NCI-H2029 (cell line): ENCODE measurements around the gene DNM3.
"Not testable (repeated sequence)": the region's sequence is repeated elsewhere in the genome, so short reads cannot be mapped to it uniquely, and the experiment has no call there.

Source experiments
- DNase-seq: peaks from one replicate; lab custom pipeline; 2025; lab: John Stamatoyannopoulos, UW

The DNM3 gene

DNA sequence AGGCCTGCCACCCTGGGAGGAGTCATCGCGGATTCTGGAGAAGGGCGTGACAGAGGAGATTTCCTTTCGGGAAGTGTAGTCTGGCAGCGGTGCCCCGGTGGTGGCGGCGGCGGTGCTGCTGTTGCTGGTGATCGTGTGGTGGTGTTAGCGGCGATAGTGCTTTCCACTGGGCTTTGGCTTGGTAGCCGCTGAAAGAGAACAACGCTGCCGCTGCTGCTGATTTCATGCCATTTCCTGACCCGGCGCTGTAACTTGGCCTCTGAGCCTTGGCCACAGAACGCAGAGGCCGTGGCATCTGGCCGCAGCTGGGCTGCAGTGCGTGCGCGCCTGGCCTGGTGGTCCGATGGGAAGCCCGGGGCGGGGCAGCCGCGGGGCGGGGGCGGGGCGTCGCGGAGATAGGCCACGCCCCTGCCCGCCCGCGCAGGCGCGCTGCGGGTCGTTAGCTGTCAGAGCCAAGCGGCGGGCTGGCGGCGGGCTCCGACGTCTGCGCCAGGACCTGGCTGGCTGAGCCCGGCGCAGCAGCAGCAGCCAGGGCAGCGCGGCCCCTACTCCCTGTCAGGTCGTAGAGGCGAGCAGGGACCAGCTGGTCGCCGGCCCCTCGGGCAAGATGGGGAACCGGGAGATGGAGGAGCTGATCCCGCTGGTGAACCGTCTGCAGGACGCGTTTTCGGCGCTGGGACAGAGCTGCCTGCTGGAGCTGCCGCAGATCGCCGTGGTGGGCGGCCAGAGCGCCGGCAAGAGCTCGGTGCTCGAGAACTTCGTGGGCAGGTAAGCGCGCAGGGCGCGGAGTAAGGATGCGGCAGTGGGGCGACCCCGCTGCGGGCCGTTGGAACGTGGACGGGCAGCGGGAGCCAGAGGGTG, at the start of gene DNM3:
Gene DNM3, plus strand, starts transcription at position 449 of the 861 bp plus-strand sequence. Its CDS starts 159 bp downstream, at position 608.
- DNase-seq, result peak; percentile 14

DNA sequence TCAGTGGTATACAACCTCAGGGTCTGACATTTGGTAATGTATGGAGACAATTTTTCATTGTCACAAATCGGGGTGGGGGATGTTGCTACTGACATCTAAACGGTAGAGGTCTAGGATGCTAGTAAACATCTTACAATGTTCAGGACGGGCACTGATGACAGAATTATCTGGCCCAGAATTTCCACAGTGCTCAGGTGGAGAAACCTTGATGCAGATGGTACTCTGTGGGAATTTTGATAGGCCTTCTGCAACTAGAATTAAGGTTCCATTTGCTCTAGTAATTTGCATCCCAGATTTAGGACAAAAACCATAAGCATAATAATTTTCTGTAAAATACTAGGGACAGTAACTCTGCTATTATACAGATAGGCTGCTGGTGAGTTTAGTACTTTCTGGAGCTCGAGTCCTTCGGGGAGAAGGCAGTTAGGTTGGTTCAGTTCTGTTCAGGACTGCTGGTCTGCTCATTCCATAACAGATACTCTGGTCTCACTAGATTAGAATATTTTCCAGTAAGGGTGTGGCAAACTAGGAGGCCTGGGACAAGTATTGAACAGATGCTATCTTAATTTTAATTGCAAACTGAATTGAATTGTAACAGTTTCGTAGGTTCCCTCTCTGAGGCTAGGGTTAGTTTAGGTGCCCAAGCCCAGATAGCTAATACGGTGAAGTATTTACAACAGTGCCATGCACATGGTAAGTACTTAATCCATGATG, 48.5 kb upstream of the DNM3 start:
- DNase-seq, result no peak

DNA sequence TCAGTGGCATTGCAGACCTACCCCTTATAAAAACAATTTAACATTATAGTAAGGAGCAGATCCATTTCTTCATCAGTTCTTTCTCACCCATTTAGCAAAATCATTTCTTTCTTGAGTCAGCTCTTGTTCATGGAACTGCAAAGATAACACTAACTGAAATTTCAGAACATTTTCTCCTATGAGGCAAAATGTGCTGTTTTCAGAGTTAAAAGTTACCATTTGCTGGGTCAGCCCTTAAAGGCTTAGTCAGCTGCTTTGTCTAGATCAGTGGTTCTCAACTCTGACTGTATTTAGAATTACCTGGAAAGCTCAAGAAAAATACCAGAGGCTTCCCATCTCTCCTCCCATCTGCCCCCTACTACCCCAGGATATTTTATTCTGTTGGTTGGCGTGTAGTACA, 47.7 kb upstream of the DNM3 start:
- no peak for DNase-seq

DNA sequence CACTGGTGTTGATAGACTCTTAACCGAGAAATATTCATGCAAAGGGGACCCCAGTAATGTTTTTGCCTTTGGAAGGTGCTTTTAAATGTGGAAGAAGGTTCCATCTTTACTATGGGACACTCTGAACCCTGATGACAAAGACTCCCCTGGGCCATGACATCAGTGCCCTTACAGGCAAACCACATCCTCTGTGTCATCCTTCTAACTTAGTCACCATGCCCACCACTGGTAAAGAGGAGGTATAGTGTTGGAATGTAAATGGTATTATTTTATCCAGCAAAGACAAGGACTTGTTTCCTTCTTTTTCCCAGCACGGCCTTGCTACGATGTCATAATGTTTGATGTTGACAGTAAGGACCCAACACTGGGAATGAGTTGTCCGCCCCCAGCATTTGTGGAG, 47.2 kb upstream of the DNM3 start:
- no peak for DNase-seq

DNA sequence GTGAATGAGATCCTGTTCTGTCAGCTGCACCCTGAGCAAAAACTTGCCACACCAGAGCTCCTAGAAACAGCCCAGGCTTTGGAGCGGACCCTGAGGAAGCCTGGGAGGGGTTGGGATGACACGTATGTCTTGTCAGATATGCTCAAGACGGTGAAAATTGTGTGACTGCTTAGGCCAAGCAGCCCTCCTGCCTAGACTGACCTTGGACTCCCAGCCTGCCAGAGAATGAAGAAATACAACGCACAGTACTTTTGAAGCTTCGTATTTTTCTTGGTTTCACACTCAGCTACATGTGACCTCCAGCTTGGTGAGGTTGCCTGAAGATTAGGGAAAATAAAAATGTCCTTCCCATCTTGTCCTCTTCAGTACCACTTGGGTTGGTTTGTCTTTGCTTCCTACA, 44.7 kb upstream of the DNM3 start:
- no peak for DNase-seq

DNA sequence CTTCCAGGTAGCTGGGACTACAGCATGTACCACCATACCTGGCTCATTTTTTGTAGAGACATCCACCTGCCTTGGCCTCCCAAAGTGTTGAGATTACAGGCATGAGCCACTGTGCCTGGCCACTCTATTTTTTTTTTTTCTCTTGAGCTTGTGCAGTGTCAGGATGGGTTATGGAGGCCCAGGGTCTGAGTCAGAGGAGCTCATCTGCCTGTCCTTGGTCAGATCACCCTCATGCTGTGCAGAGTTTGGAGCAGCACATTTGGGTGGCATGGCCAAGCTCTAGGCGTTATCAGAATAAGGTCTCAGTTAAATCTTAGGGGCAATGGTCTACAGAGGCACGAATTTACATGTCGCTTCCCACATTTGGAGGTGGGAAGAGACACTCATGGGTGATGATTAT, 43.0 kb upstream of the DNM3 start:
- no peak for DNase-seq

DNA sequence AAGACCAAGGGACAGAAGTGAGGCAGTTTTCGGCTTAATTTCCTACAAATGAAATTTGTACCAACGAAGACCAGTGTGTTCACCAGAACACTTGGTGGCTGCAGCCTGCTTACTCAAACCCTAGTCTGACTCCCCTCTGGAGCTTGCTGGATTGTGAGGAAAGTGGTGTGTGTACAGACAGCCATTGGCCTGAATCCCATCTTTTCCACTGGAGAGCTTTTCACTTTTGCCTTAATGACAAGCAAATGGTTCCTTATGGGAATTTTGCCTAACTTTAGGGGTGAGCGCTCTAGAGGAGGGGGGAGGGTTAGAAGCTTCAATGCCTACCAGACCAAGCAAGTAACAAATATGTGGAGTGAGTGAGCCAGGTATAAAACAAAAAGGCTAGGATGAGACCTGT, 42.5 kb upstream of the DNM3 start:
- DNase-seq, result no peak

DNA sequence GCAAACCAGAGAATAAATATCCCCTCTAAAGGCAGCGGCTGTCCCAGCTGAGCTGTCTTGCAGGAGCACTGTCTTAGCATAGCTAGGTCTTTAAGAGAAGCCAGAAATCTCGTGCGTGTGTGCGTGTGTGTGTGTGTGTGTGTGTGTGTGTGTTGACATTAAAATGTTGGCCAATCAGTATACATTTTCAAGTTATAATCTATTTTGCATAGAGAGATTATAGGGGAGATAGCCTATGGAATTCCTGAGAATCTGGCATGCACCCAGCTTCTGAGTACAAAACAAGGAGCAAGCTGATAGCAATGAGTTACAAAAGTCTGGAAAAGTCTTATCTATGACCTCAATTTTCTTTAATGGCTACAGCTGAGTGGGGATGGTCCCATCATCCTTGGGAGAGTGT, 42.1 kb upstream of the DNM3 start:
- DNase-seq, result no peak

DNA sequence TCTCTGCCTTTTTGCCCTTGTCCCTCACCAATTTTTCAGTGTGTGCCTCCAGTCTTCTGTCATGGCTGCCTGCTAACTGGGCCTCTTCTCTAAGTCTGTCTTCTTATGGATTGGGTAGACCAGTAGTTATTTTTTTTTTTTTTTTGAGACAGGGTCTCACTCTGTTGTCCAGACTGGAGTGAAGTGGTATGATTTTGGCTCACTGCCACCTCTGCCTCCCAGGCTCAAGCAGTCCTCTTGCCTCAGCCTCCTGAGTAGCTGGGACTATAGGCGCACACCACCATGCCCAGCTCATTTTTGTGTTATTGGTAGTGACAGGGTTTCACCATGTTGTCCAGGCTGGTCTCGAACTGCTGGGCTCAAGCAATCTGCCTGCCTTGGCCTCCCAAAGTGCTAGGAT, 41.6 kb upstream of the DNM3 start:
- not testable (repeated sequence) for DNase-seq

DNA sequence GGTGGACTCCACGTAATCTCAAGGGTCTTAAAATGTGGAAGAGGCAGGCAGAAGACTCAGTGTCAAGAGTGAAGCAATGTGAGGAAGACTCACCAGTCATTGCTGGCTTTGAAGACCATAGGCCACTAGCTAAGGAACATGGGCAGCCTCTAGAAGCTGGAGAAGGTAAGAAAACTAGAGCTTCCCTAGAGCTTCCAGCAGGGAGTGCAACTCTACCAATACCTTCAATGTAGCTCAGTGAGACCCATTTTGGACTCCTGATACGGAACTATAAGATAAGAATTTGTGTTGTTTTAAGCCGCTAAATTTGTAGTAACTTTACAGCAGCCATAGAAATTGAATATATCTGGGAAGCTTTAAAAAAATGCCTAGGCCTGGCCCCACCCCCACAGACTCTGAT, 41.0 kb upstream of the DNM3 start:
- DNase-seq, result no peak

DNA sequence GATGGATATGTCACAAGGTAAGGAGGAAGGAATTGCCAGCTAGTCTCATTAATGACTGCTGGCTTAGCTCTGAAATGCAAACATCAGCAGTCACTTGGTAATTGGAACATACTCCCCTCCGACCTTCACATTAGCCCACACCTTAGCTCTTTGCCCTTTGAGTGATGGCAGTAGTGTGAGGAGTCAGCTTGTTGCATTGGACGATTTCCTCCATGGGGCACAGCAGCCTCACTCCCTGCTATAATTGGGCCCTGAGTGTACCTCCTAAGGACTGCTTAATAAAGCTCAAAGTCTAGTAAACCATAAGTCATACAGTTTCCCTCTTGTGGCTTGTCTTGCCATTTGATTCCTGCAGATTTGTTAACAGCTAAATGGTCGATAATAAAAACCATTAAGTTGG, 40.4 kb upstream of the DNM3 start:
- DNase-seq, result no peak

DNA sequence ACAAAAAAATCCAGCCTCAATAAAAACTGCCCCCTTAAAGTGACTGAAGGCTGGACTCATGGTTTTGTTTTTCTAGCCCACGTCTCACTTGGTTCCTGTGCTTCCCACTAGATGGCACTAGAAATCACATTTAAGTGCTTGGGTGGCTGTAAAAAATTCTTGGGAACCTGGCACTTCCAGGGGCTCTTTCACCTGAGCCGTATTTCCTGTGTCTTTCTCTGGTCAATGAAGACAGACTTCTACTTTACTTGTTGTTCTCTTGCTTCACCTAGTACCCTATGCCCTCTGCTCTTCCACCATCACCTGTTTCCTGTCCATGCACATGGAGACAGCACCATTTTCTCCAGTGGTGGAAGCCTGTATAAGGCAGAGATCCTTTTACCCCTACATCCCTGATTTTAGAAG, 39.8 kb upstream of the DNM3 start:
- DNase-seq, result no peak

DNA sequence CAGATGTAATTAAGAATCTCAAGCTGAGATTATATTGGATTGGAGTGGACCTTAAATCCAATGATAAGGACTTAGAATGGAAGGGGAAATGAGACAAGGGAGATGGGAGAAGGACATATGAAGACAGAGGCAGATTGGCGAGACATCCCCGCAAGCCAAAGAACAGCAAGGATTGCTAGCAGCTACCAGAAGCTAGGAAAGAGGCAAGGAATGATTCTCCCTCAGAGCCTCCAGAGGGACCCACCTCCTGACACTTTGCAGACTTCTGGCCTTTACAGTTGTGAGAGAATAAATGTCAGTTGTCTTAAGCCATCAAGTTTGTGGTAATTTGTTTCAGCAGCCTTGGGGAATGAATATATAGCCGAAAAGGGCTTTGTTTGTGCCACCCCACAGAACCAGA, 39.1 kb upstream of the DNM3 start:
- no peak for DNase-seq

DNA sequence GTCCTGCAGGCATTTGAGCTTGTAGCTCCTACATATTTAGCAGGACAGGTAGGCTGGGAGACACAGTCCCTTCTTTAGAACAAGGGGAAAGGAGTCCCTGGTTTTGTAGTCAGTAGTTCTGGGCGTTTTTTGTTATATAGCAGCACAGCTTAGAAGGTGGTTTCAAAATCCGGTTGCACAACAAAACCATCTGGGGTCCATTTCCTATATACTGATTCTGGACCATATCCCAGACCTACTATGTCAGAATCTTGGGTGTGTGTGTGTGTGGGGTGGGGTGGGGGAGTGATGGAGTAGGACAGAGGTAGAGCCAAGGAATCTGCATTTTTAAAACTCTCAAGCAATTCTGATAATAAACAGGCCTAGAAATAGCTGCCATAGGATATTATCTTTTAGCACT, 38.3 kb upstream of the DNM3 start:
- no peak for DNase-seq

DNA sequence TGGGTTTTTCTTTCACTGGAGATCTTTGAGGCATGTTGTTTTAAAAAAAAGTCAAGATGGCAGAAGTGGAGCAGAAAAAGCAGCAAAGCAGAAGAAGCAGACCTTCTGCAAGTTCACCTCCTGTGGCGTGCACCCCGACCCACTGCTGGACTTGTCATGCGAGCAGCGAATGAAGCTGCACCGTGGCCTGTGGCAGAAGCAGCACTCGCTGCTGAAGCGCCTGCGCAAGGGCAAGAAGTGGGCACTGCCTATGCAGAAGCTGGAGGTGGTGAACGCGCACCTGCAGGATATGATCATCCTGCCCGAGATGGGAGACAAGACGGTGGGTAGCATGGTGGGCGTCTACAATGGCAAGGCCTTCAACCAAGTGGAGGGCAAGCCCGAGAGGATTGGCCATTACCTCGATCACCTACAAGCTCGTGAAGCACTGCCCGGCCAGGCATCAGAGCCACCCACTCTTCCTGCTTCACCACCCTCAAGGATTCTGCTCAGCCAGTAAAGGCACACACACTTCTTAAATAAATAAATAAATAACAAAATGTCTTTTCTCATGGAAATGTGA, 37.8 kb upstream of the DNM3 start:
- DNase-seq, result no peak

DNA sequence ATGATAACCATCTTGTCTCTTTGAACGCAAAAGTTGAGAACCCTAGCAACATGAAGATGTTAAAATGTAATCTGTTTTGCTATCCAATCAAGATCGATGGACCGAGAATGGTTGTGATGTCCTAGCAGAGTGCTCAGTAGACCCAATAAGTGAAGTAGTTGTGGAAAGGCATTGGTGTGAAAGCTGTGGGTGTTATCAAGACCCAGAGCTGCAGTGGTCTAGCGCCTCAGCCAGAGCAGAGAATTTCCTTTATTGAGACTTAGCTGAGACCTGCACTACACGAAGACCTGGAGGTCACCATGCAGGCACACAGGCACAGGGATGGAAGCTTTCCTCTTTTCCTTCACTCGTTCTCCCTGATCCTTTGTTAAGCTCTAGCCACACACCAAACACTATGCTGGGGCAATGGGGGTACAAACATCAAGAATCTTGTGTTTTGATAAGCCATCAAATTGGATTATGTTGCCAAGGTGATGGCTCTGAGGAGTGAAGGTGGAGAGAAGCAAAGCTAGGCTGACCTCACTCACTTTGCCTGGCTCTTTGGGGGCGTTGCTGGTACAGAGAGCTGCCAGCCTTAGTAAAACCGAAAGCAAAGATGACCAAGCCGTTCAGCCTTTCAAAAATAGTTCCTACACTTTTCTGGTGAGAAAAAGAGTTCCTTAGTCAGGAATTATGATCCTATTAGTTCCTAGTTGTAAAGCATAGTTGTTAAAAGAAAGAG, 35.7 kb upstream of the DNM3 start:
- no peak for DNase-seq

DNA sequence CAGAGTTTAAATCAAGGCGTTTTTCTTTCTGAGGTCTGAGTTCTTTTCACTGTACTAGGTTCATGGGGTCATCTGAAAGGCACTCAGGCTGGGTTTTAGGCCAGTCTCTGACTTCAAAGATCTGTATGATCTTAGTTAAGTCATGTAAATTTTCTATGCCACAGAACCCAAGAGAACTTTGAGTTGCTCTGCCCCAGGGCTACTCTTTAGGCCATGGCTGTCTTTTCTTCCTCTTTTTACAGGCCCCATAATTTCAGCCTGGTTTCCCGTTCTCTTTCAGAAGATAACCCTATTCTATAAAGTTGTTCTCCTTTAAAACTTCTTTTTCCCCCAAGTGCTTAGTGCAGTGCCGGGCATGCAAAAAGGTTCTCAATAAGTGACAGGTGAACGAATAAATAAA, 33.7 kb upstream of the DNM3 start:
- DNase-seq, result no peak

DNA sequence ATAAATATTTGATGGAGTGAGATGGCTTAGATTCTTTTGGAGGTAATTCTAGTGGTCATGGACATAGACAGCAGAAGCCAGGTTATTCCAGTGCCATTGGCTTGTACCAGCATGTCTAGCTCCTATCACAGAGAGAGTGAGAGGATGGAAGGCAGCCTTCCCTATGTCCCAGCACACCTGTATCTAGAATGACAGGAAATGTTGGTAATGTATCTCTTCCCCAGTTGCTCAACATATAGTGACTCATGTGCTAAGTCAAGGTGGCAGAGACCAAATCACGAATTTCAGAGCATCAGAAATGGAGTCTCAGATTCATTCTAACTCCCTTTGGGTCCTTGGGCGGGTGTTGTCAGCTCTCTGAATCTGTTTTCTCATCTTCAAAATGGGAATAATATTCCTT, 31.5 kb upstream of the DNM3 start:
- no peak for DNase-seq

DNA sequence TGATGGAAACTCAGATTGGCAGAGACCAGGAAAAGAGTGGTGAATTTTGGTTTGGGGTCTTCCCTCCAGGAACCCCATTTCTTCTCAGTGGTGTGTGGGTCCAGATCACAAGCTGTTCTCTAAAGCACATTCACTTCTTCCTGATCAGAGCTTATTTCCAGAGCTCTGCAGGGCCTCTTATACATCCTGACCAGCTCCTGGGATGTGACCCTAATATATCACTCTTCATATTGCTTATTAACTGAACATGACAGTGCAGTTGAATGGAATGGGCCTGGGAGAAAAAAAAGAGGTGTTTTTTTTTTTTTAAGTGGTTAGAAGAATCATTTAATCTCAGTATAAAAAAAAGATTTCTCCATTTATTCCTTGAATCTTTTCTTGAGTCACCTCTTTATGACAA, 29.6 kb upstream of the DNM3 start:
- no peak for DNase-seq

DNA sequence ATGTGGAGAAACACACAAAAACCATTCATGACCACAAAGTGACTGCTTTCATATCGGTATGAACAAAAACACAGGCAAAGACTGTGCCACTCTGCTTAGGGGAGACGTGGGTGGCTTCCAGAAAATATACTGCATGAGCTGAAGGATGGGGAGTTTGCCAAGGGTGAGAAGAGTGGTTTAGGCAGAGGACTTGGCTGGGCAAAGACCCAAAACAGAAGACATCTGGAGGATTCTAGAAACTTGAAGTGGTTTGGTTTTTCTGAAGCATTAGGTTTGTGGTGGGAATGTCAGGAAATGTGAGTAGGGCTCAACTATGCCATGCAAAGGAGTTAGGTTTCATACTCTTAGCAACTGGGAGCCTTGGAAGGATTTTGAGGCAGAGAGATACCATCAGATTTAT, 26.6 kb upstream of the DNM3 start:
- no peak for DNase-seq

DNA sequence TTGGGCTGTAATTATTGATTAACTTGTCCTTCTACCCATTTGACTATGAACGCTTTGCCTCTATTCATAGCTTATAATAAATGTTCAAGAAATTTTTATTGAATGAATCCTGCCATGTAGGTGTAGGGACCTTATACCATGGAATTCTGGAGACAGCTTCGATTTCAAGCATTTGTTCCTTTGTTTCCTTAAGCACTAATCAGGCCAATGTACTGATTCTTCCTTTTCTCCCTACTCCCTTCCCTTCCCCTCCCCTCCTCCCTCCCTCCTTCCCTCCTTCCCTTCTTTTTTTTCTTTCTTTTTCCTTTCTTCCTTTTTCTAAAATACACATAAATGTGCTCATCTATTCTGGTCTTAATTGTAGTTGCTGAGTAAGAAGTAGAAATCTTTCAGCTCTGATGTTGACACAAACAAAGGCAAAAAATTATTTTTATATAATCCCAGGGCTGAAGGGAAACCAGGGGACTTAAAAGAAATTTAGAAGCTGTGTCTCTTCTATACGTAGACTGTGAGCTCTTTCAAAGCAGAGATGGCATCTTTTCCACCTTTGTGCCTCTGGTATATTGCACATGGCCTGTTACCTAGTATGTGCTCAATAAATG, 24.9 kb upstream of the DNM3 start:
- DNase-seq, result no peak
